Neutrophil (primary cell): ENCODE results near the gene MMP7.

Experiments used
- H3K27ac ChIP-seq: fragments of 200-600 bp; sonication (generic); 2 replicates; pipeline ENCODE4 v1.5.1; 2016; ENCODE audit warnings: mild to moderate bottlenecking, moderate library complexity
- H3K27me3 ChIP-seq: fragments of 200-600 bp; sonication (generic); 2 replicates; pipeline ENCODE4 v1.6.0; 2016; ENCODE audit warnings: mild to moderate bottlenecking
- H3K36me3 ChIP-seq: fragments of 200-600 bp; sonication (generic); 2 replicates; pipeline ENCODE4 v1.5.1; 2017
- H3K4me1 ChIP-seq, 2 experiments: fragments of 200-600 bp in 1 of 2; sonication (generic) in 1 of 2; 1 replicate in 1 of 2; 2 replicates in 1 of 2; pipeline versions ENCODE4 v1.5.1 to v1.6.1; 2013 to 2016; ENCODE audit warnings: low read depth in 1 of 2, low read length in 1 of 2, mild to moderate bottlenecking in 1 of 2, moderate library complexity in 1 of 2; ENCODE audit not compliant: control insufficient read depth in 1 of 2, insufficient read depth in 1 of 2
- H3K4me3 ChIP-seq, 2 experiments: fragments of 200-600 bp in 1 of 2; sonication (generic) in 1 of 2; 1 replicate in 1 of 2; 2 replicates in 1 of 2; pipeline ENCODE4 v1.5.1; 2013 to 2016; ENCODE audit warnings: low read depth in 1 of 2, low read length in 1 of 2, mild to moderate bottlenecking in 1 of 2, moderate library complexity in 1 of 2
- H3K9me3 ChIP-seq: fragments of 200-600 bp; sonication (generic); 2 replicates; pipeline ENCODE4 v1.5.1; 2016
- CTCF ChIP-seq: fragments of 200-600 bp; sonication (generic); IDR thresholded peaks from 2 replicates; pipeline ENCODE4 v1.5.1; 2016; ENCODE audit warnings: antibody characterized with exemption

MMP7 gene

GRCh38 chr11:102521121-102521520, 9.4 kb downstream of the MMP7 start:
- Histone ChIP-seq H3K9me3 (no peaks in the 10 kb centered on the region), H3K27me3 (no peaks in the 10 kb centered on the region), H3K4me1 (no peaks in the 10 kb centered on the region), H3K4me3 (no peak overlapping the region), H3K36me3 (no peaks in the 10 kb centered on the region), H3K27ac (no peak overlapping the region)
- TF ChIP-seq CTCF, result no peak

- Histone ChIP-seq H3K36me3 (no peaks in the 10 kb centered on the region), H3K9me3 (no peaks in the 10 kb centered on the region), H3K27me3 (no peaks in the 10 kb centered on the region), H3K27ac (no peak overlapping the region), H3K4me3 (no peak overlapping the region), H3K4me1 (no peaks in the 10 kb centered on the region)
- TF ChIP-seq CTCF, result no peak
Observed at GRCh38 chr11:102520514-102520913, 10.0 kb downstream of the MMP7 start.

GRCh38 chr11:102518296-102519094, 12.1 kb downstream of the MMP7 start:
- H3K4me3 ChIP-seq, result no peak overlapping the region
- no peaks in the 10 kb centered on the region for H3K27me3 ChIP-seq
- no peaks in the 10 kb centered on the region for H3K36me3 ChIP-seq
- H3K9me3 ChIP-seq, result no peaks in the 10 kb centered on the region
- no peak overlapping the region for H3K27ac ChIP-seq
- TF ChIP-seq CTCF, result no peak
- no peaks in the 10 kb centered on the region for H3K4me1 ChIP-seq

- H3K27ac ChIP-seq, result no peak overlapping the region
- no peak for TF ChIP-seq CTCF
- H3K27me3 ChIP-seq, result no peaks in the 10 kb centered on the region
- no peaks in the 10 kb centered on the region for H3K9me3 ChIP-seq
- no peak overlapping the region for H3K4me3 ChIP-seq
- H3K36me3 ChIP-seq, result no peaks in the 10 kb centered on the region
- H3K4me1 ChIP-seq, result no peaks in the 10 kb centered on the region
Observed at GRCh38 chr11:102517670-102518069, 12.9 kb downstream of the MMP7 start.

- Histone ChIP-seq H3K9me3 (no peaks in the 10 kb centered on the region), H3K4me3 (no peak overlapping the region), H3K27ac (no peak overlapping the region), H3K27me3 (no peaks in the 10 kb centered on the region), H3K36me3 (no peaks in the 10 kb centered on the region), H3K4me1 (no peaks in the 10 kb centered on the region)
- no peak for TF ChIP-seq CTCF
Observed at GRCh38 chr11:102516179-102516578, 14.4 kb downstream of the MMP7 start.
